ENCODE measurements around the gene SORD. TPM values are rescaled to one million over a fixed set of nuclear protein-coding genes. Genes with fewer than 3 reads are reported as not detected.
A peak's percentile ranks its signal among the peaks of the same experiment; 100 is the strongest.
"Not testable (repeated sequence)": the region's sequence is repeated elsewhere in the genome, so short reads cannot be mapped to it uniquely, and the experiment has no call there.

Gene SORD
- polyA plus RNA-seq, 4 donors: 13.4 to 78.2 (median 26.6) TPM

GRCh38 chr15:45015114-45015513 lies 7.9 kb upstream of the SORD start:
- not testable (repeated sequence) for H3K4me3 ChIP-seq (ENCODE audit: low read depth in 1 of 3, low read length in 3 of 3); H3K27ac ChIP-seq (ENCODE audit: low read depth in 1 of 3, low read length in 2 of 3); H3K36me3 ChIP-seq (ENCODE audit: control insufficient read depth in 3 of 3, insufficient read depth in 2 of 3, low read depth in 1 of 3, low read length in 3 of 3); DNase-seq; H3K9me3 ChIP-seq (ENCODE audit: control insufficient read depth in 2 of 2, insufficient read depth in 1 of 2, low read depth in 1 of 2, low read length in 1 of 2); H3K27me3 ChIP-seq (ENCODE audit: control insufficient read depth in 3 of 3, insufficient read depth in 3 of 3, low read length in 3 of 3); FAIRE-seq; H3K4me1 ChIP-seq (ENCODE audit: control insufficient read depth in 3 of 3, insufficient read depth in 2 of 3, low read depth in 1 of 3, low read length in 2 of 3)
- WGBS, 3 donors: 86 to 93% (median 86%) methylated on average over 1 of the region's 1 CpG

GRCh38 chr15:45020222-45020900 lies 2.6 kb upstream of the SORD start:
- not testable (repeated sequence) for H3K9me3 ChIP-seq (ENCODE audit: control insufficient read depth in 2 of 2, insufficient read depth in 1 of 2, low read depth in 1 of 2, low read length in 1 of 2); H3K4me3 ChIP-seq (ENCODE audit: low read depth in 1 of 3, low read length in 3 of 3); DNase-seq; H3K27ac ChIP-seq (ENCODE audit: low read depth in 1 of 3, low read length in 2 of 3); FAIRE-seq; H3K36me3 ChIP-seq (ENCODE audit: control insufficient read depth in 3 of 3, insufficient read depth in 2 of 3, low read depth in 1 of 3, low read length in 3 of 3); H3K4me1 ChIP-seq (ENCODE audit: control insufficient read depth in 3 of 3, insufficient read depth in 2 of 3, low read depth in 1 of 3, low read length in 2 of 3); H3K27me3 ChIP-seq (ENCODE audit: control insufficient read depth in 3 of 3, insufficient read depth in 3 of 3, low read length in 3 of 3)
- WGBS, 3 donors: 84 to 94% (median 85%) methylated on average over 9 of the region's 9 CpGs

- H3K27me3 ChIP-seq (ENCODE audit: control insufficient read depth in 3 of 3, insufficient read depth in 3 of 3, low read length in 3 of 3); H3K27ac ChIP-seq (ENCODE audit: low read depth in 1 of 3, low read length in 2 of 3); H3K36me3 ChIP-seq (ENCODE audit: control insufficient read depth in 3 of 3, insufficient read depth in 2 of 3, low read depth in 1 of 3, low read length in 3 of 3); DNase-seq; FAIRE-seq; H3K4me1 ChIP-seq (ENCODE audit: control insufficient read depth in 3 of 3, insufficient read depth in 2 of 3, low read depth in 1 of 3, low read length in 2 of 3); H3K4me3 ChIP-seq (ENCODE audit: low read depth in 1 of 3, low read length in 3 of 3); H3K9me3 ChIP-seq (ENCODE audit: control insufficient read depth in 2 of 2, insufficient read depth in 1 of 2, low read depth in 1 of 2, low read length in 1 of 2): not testable (repeated sequence)
- WGBS, 3 donors: 93 to 96% (median 95%) methylated on average over 9 of the region's 9 CpGs
These were observed 2.1 kb upstream of the SORD start for GRCh38 chr15:45020901-45021259.

- Histone ChIP-seq H3K4me3 (ENCODE audit: low read depth in 1 of 3, low read length in 3 of 3) (no peak overlapping the region), H3K27me3 (ENCODE audit: control insufficient read depth in 3 of 3, insufficient read depth in 3 of 3, low read length in 3 of 3) (peaks cover 0 to 3% (median 0%) of the 10 kb centered on the region in 3 donors), H3K27ac (ENCODE audit: low read depth in 1 of 3, low read length in 2 of 3) (peak overlapping the region in 1 of 3 donors; percentile 3), H3K9me3 (ENCODE audit: control insufficient read depth in 2 of 2, insufficient read depth in 1 of 2, low read depth in 1 of 2, low read length in 1 of 2) (no peaks in the 10 kb centered on the region), H3K36me3 (ENCODE audit: control insufficient read depth in 3 of 3, insufficient read depth in 2 of 3, low read depth in 1 of 3, low read length in 3 of 3) (no peaks in the 10 kb centered on the region), H3K4me1 (ENCODE audit: control insufficient read depth in 3 of 3, insufficient read depth in 2 of 3, low read depth in 1 of 3, low read length in 2 of 3) (peaks cover 0 to 8% (median 4%) of the 10 kb centered on the region in 3 donors)
- FAIRE-seq (no peak), DNase-seq (peak in 1 of 2 donors; percentile 42)
- WGBS, 3 donors: 30 to 71% (median 44%) methylated on average over 6 of the region's 6 CpGs
These were observed 1.6 kb upstream of the SORD start for GRCh38 chr15:45021348-45021747.

GRCh38 chr15:45023659-45024225 lies 747 bp downstream of the SORD start:
- H3K4me1 ChIP-seq (ENCODE audit: control insufficient read depth in 3 of 3, insufficient read depth in 2 of 3, low read depth in 1 of 3, low read length in 2 of 3): peaks cover 0 to 8% (median 4%) of the 10 kb centered on the region in 3 donors
- peak overlapping the region; percentile 69 to 75 (median 71) for H3K4me3 ChIP-seq (ENCODE audit: low read depth in 1 of 3, low read length in 3 of 3)
- whole genome bisulfite sequencing, 3 donors: 11 to 19% (median 12%) methylated on average over 4 of the region's 4 CpGs
- no peak for FAIRE-seq
- H3K27me3 ChIP-seq (ENCODE audit: control insufficient read depth in 3 of 3, insufficient read depth in 3 of 3, low read length in 3 of 3): peaks cover 0 to 3% (median 0%) of the 10 kb centered on the region in 3 donors
- DNase-seq: peak; percentile 39 to 45
- no peaks in the 10 kb centered on the region for H3K9me3 ChIP-seq (ENCODE audit: control insufficient read depth in 2 of 2, insufficient read depth in 1 of 2, low read depth in 1 of 2, low read length in 1 of 2)
- no peaks in the 10 kb centered on the region for H3K36me3 ChIP-seq (ENCODE audit: control insufficient read depth in 3 of 3, insufficient read depth in 2 of 3, low read depth in 1 of 3, low read length in 3 of 3)
- H3K27ac ChIP-seq (ENCODE audit: low read depth in 1 of 3, low read length in 2 of 3): peak overlapping the region in 2 of 3 donors; percentile 47 to 52

- H3K36me3 ChIP-seq (ENCODE audit: control insufficient read depth in 3 of 3, insufficient read depth in 2 of 3, low read depth in 1 of 3, low read length in 3 of 3); DNase-seq; H3K4me1 ChIP-seq (ENCODE audit: control insufficient read depth in 3 of 3, insufficient read depth in 2 of 3, low read depth in 1 of 3, low read length in 2 of 3); H3K27me3 ChIP-seq (ENCODE audit: control insufficient read depth in 3 of 3, insufficient read depth in 3 of 3, low read length in 3 of 3); H3K27ac ChIP-seq (ENCODE audit: low read depth in 1 of 3, low read length in 2 of 3); H3K9me3 ChIP-seq (ENCODE audit: control insufficient read depth in 2 of 2, insufficient read depth in 1 of 2, low read depth in 1 of 2, low read length in 1 of 2); FAIRE-seq; H3K4me3 ChIP-seq (ENCODE audit: low read depth in 1 of 3, low read length in 3 of 3): not testable (repeated sequence)
- WGBS, 3 donors: 42 to 65% (median 64%) methylated on average over 3 of the region's 3 CpGs
These were observed 1.7 kb downstream of the SORD start for GRCh38 chr15:45024649-45025048.

GRCh38 chr15:45025627-45026026 lies 2.6 kb downstream of the SORD start:
- H3K4me3 ChIP-seq (ENCODE audit: low read depth in 1 of 3, low read length in 3 of 3); FAIRE-seq; H3K27me3 ChIP-seq (ENCODE audit: control insufficient read depth in 3 of 3, insufficient read depth in 3 of 3, low read length in 3 of 3); H3K27ac ChIP-seq (ENCODE audit: low read depth in 1 of 3, low read length in 2 of 3); H3K9me3 ChIP-seq (ENCODE audit: control insufficient read depth in 2 of 2, insufficient read depth in 1 of 2, low read depth in 1 of 2, low read length in 1 of 2); H3K4me1 ChIP-seq (ENCODE audit: control insufficient read depth in 3 of 3, insufficient read depth in 2 of 3, low read depth in 1 of 3, low read length in 2 of 3); H3K36me3 ChIP-seq (ENCODE audit: control insufficient read depth in 3 of 3, insufficient read depth in 2 of 3, low read depth in 1 of 3, low read length in 3 of 3): not testable (repeated sequence)
- WGBS, 3 donors: 57 to 89% (median 65%) methylated on average over 3 of the region's 3 CpGs
- peak; percentile 22 to 59 for DNase-seq

- DNase-seq (peak in 1 of 2 donors; percentile 53), FAIRE-seq (no peak)
- WGBS, 3 donors: 40 to 66% (median 60%) methylated on average over 5 of the region's 5 CpGs
- H3K36me3 ChIP-seq (ENCODE audit: control insufficient read depth in 3 of 3, insufficient read depth in 2 of 3, low read depth in 1 of 3, low read length in 3 of 3): peaks cover 0 to 6% (median 1%) of the 10 kb centered on the region in 3 donors
- H3K27me3 ChIP-seq (ENCODE audit: control insufficient read depth in 3 of 3, insufficient read depth in 3 of 3, low read length in 3 of 3): peaks cover 0 to under 1% (median 0%) of the 10 kb centered on the region in 3 donors
- no peak overlapping the region for H3K27ac ChIP-seq (ENCODE audit: low read depth in 1 of 3, low read length in 2 of 3)
- H3K4me3 ChIP-seq (ENCODE audit: low read depth in 1 of 3, low read length in 3 of 3): no peak overlapping the region
- peaks cover 0 to 8% (median 1%) of the 10 kb centered on the region in 3 donors for H3K4me1 ChIP-seq (ENCODE audit: control insufficient read depth in 3 of 3, insufficient read depth in 2 of 3, low read depth in 1 of 3, low read length in 2 of 3)
- peaks cover 0 to 7% of the 10 kb centered on the region in 2 donors for H3K9me3 ChIP-seq (ENCODE audit: control insufficient read depth in 2 of 2, insufficient read depth in 1 of 2, low read depth in 1 of 2, low read length in 1 of 2)
These were observed 3.7 kb downstream of the SORD start for GRCh38 chr15:45026651-45027190.

Measured in small intestine (tissue), 7 donors.